IPS DF 4.7 (cell line): ENCODE data around the gene CACNG1.

Experiments
- DNase-seq: peaks from one replicate; pipeline ENCODE4 v3.0.0-alpha.2; 2013; ENCODE audit warnings: low spot score; ENCODE audit errors: extremely low read depth

The CACNG1 gene

GRCh38 chr17:67051155-67051538, 6.8 kb downstream of the CACNG1 start:
- DNase-seq: no peak

- no peak for DNase-seq
Observed at GRCh38 chr17:67051837-67052236, 7.5 kb downstream of the CACNG1 start.

GRCh38 chr17:67052720-67053437, 8.5 kb downstream of the CACNG1 start:
- no peak for DNase-seq

GRCh38 chr17:67053438-67054000, 9.2 kb downstream of the CACNG1 start:
- no peak for DNase-seq

- no peak for DNase-seq
Observed at GRCh38 chr17:67054011-67054591, 9.7 kb downstream of the CACNG1 start.

- no peak for DNase-seq
Observed at GRCh38 chr17:67054608-67055007, 10.3 kb downstream of the CACNG1 start.

- no peak for DNase-seq
Observed at GRCh38 chr17:67055041-67055443, 10.7 kb downstream of the CACNG1 start.

GRCh38 chr17:67055811-67056745, 11.7 kb downstream of the CACNG1 start:
- DNase-seq: no peak

- no peak for DNase-seq
Observed at GRCh38 chr17:67056746-67057490, 12.6 kb downstream of the CACNG1 start.

- no peak for DNase-seq
Observed at GRCh38 chr17:67058036-67058435, 13.7 kb downstream of the CACNG1 start.

GRCh38 chr17:67059372-67059771, 15.0 kb downstream of the CACNG1 start:
- DNase-seq: no peak

- DNase-seq: no peak
Observed at GRCh38 chr17:67063141-67063540, 18.8 kb downstream of the CACNG1 start.

GRCh38 chr17:67066717-67067116, 22.4 kb downstream of the CACNG1 start:
- no peak for DNase-seq

- no peak for DNase-seq
Observed at GRCh38 chr17:67067571-67068482, 23.5 kb downstream of the CACNG1 start.

- DNase-seq: no peak
Observed at GRCh38 chr17:67068999-67069398, 24.6 kb downstream of the CACNG1 start.

- no peak for DNase-seq
Observed at GRCh38 chr17:67069603-67070136, 25.3 kb downstream of the CACNG1 start.

GRCh38 chr17:67071595-67071994, 27.2 kb downstream of the CACNG1 start:
- no peak for DNase-seq

GRCh38 chr17:67072885-67073284, 28.5 kb downstream of the CACNG1 start:
- no peak for DNase-seq

- no peak for DNase-seq
Observed at GRCh38 chr17:67074781-67075180, 30.4 kb downstream of the CACNG1 start.

- DNase-seq: no peak
Observed at GRCh38 chr17:67076290-67076689, 31.9 kb downstream of the CACNG1 start.
